ENCODE measurements around the gene FOLR3.

DNA sequence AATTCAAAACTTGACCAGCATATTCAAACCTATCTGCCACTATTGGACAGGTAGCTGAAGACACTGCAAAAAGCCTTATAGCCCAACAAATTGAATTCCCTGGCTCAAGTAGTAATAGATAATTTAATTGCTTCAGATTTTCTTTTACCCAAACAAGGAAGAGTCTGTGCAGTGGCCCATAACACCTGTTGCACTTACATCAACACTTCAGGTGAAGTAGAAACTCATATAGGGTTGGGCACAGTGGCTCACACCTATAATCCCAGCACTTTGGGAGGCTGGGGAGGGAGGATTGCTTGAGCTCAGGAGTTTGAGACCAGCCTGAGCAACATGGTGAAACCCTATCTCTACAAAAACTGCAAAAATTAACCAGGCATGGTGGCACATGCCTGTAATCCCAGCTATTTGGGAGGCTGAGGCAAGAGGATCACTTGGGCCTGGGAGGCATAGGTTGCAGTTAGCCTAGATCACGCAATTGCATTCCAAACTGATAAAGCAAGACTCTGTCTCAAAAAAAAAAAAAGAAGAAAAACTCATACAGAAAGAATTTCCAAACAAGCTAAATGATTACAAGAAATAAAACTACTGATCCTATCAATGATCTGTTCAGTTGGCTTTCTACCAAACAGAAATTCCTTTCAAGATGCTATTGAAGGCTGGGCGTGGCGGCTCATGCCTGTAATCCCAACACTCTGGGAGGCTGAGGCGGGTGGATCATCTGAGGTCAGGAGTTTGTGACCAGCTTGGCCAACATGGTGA, 9.5 kb downstream of the FOLR3 start:
- TF ChIP-seq POLR2AphosphoS5 (IDR thresholded peaks at IDR 0.05; ENCODE audit: low read depth, low read length) (no peak), POLR2A (IDR thresholded peaks at IDR 0.05; ENCODE audit: low read depth, low read length) (no peak), TAF1 (IDR thresholded peaks at IDR 0.05; ENCODE audit: low read depth, low read length) (no peak)

All from GM12891 (cell line).